Sigmoid colon (tissue), 4 donors: Measurements from ENCODE around the gene PAPPA.

Experiments
- EP300 ChIP-seq, 4 donors: sonication (generic); formaldehyde crosslinking; IDR thresholded peaks; one replicate each; pipeline ENCODE4 v1.6.1; 2017; ENCODE audit warnings: antibody characterized with exemption in 4 of 4
- POLR2AphosphoS5 ChIP-seq, 4 donors: sonication (generic); formaldehyde crosslinking; IDR thresholded peaks; one replicate each; pipeline ENCODE4 v1.6.1; 2017; ENCODE audit warnings: antibody characterized with exemption in 4 of 4
- TF ChIP-seq, protein P1 (sequence below), 4 experiments: fragments of 450-650 bp in 3 of 4; fragments of 200-600 bp in 1 of 4; IDR thresholded peaks; one replicate each; pipeline ENCODE4 v1.5.1; 2016 to 2019; ENCODE audit warnings: antibody characterized with exemption in 4 of 4, mild to moderate bottlenecking in 3 of 4, moderate library complexity in 2 of 4

DNA sequence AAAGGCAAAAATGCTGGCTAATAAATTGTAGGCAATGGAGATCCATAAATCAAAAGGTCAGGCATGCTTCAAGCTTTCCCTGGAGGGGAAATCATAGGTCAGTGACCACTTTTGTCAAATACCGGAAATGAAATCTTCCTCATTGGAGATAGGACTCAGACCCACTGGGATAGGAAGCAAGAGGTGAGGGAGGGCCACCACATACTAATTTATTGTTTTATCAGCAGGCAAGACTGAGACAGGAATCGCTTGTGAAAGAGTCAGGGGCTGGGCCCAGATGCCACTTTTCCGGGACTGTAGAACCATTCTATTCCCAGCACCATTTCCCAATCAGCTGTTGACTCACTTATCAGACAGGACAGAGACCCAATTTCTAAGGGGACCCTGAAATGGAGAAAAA, 277.3 kb downstream of the PAPPA start:
- TF ChIP-seq, protein P1, sequence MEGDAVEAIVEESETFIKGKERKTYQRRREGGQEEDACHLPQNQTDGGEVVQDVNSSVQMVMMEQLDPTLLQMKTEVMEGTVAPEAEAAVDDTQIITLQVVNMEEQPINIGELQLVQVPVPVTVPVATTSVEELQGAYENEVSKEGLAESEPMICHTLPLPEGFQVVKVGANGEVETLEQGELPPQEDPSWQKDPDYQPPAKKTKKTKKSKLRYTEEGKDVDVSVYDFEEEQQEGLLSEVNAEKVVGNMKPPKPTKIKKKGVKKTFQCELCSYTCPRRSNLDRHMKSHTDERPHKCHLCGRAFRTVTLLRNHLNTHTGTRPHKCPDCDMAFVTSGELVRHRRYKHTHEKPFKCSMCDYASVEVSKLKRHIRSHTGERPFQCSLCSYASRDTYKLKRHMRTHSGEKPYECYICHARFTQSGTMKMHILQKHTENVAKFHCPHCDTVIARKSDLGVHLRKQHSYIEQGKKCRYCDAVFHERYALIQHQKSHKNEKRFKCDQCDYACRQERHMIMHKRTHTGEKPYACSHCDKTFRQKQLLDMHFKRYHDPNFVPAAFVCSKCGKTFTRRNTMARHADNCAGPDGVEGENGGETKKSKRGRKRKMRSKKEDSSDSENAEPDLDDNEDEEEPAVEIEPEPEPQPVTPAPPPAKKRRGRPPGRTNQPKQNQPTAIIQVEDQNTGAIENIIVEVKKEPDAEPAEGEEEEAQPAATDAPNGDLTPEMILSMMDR (IDR thresholded peaks at IDR 0.05) = no peak
- no peak for TF ChIP-seq EP300 (IDR thresholded peaks at IDR 0.05)
- no peak for TF ChIP-seq POLR2AphosphoS5 (IDR thresholded peaks at IDR 0.05)
